ENCODE data around the gene WIF1.

GRCh38 chr12:65083581-65083980, 37.5 kb downstream of the WIF1 start:
- TF ChIP-seq CTCF (conservative IDR thresholded peaks at IDR 0.05) = no peak
- no peak for TF ChIP-seq EZH2 (IDR thresholded peaks at IDR 0.05; ENCODE audit: low read depth)

Data from PC-9 (cell line).